ENCODE measurements around the gene SLC38A9.

- TF ChIP-seq CTCF (IDR thresholded peaks at IDR 0.05; ENCODE audit: low read depth, low read length) (no peak), EZH2phosphoT487 (IDR thresholded peaks at IDR 0.05; ENCODE audit: low read depth) (no peak)
These were observed 38.4 kb upstream of the SLC38A9 start for GRCh38 chr5:55750499-55750898.

Measured in OCI-LY3 (cell line).